Smooth muscle cell of the brain vasculature (primary cell): ENCODE data around the gene C2CD4A.

Experiments
- DNase-seq: peaks from one replicate; pipeline ENCODE4 v3.0.0-alpha.2; 2012; ENCODE audit warnings: low read depth, low spot score

The C2CD4A gene

DNA sequence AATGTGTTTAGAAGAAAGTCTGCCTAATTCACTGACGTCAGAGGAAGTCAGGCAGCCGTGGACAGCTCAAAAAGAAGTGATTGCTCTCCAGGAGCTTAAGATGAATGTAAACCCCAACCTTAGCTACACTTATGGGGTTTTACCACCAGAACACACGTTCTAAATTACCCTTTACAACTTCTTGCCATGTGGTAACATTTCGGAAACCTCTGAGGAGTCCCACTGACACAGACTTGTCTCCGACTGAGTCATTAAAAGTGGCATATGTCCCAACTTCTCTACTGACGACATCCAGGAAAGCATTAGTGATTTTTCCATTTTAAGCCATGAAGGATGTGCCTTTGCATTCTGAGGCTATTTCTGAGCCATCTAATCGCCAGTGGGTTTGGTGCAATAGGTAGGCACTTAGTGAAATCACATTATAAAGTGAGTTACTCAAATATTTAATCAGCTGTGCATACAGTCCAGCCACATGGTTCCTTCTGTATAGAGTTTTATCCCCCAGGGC is 32.4 kb downstream of the C2CD4A start:
- DNase-seq = no peak

DNA sequence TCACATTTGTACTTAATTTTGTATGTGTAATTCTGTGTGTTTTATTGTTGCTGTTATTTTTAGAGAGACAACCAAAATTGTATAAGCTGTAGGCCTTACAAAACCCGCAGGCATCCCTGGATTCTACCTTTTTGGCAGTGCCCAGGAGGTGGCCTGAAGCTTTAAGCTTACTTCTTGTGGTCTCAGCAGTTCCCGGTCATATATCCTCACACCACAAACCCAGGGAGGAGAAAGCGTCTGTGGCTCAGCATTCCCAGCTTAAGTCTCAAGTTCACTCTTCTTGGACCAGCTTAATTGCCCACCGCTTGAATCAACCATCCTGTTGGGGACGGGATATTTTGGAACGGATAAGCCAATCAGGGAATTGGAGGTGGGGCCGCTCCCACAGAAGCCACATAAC is 36.7 kb downstream of the C2CD4A start:
- DNase-seq = no peak

DNA sequence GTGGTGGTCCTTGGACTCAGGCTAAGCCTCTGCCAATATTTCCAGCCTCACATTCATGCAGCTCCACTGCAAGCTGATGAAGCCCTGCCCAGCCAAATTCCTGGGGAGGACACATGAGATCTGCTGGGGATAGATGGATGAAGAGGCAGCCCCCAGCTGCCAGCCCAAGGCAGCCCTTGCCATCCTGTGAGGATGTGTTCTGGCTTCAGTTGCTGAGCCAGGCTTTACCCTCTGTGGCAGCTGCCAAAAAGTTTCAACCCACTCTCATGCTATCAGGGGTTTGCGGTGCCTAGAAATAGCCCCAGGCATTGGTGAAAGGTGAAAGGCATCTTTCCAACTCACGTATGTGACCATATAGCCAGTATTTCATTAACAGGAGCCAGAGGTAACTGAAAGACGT is 37.6 kb downstream of the C2CD4A start:
- DNase-seq = no peak

DNA sequence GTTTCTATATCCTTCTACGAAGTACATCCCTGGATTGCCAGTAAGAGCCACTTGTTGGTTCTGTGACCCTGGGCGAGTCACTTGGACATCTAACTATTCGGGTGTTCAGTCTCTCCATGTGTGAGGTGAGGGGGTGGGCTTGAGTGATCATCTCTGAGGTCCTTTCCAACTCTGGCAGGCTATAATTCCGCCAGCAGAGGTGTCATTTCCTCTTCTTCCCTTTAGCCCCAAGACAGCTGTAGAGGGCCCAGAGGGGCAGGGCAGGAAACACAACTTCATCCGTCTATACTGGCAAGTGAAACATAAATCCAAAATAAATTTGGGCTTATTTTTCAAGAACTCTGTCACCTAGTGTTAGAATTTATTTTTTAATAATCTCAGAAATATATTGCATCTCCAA is 38.1 kb downstream of the C2CD4A start:
- DNase-seq = no peak

DNA sequence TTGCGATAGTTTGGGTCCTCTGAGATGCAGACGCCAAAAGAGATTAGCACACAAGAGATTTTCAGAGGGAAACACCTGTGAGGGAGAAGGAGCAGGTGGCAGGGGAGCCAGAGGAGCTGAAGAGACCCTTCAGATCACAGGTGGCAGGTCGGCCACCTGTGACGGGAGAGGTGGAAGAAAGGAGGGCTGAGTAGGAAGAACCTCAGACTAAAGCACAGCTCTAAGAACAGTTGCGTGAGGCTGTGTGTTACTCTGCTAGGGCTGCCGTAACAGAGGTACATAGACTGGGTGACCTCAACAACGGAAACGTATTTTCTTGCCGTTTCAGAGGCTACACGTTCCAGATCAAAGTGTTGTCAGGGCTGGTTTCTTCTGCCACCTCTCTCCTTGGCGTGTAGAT is 38.5 kb downstream of the C2CD4A start:
- DNase-seq = no peak

DNA sequence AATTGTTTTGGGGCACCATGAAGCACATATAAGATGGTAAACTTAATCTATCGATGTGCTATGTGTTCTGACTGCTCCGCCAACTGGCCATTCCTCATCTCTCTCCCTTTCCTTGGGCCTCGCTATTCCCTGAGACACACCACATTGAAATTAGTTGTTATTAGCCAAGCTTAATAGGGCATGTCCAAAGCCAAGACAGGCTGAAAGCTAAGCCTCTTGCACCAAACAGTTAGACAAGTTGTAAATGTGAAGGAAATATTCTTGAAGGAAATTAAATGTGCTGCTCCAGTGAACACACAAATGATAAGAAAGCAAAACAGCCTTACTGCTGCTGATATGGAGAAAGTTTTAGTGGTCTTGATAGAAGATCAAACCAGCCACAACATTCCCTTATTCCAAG is 39.3 kb downstream of the C2CD4A start:
- DNase-seq = no peak

DNA sequence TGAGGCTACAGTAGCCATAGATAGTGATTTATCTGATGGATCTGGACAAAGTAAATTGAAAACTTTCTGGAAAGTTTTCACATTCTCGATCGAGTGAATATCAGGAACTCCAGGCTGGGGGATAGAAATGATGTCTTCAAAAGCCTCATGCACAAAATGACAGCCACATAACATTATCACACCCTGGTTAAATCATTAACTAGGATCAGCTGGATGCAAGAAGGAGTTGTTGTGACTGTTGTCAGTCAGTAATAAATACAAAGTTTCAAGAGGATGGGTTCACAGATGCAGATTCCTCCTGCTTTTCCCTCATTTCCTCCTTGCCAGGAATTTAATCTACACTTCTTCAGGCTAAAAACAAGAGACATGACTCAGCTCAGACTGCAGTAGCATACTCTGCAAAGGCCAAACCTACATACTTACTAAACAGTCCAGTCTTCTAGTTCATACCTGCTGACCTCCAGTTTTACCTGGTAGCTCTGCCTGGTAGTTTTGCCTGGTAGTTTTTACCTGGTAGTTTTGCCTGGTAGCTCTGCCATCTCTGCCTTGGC is 40.9 kb downstream of the C2CD4A start:
- no peak for DNase-seq

DNA sequence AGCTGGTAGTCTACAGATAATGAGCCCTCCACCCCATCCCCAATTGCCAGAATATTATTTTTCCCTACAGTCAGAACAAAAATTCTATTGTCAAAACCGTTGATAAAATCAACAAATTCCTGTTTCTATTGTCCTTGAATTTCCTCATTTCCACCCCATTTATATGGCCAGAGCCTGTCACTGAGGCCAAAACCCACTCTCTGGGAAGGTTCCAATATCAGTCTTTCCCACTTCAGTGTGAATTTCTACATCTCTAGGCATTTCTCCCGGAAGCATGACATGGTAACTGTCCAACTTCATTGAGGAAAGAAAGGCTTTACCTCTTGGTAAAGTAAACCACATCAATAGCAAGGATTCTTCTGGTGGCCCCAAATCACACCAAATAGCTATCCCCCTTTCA is 41.6 kb downstream of the C2CD4A start:
- DNase-seq = no peak

DNA sequence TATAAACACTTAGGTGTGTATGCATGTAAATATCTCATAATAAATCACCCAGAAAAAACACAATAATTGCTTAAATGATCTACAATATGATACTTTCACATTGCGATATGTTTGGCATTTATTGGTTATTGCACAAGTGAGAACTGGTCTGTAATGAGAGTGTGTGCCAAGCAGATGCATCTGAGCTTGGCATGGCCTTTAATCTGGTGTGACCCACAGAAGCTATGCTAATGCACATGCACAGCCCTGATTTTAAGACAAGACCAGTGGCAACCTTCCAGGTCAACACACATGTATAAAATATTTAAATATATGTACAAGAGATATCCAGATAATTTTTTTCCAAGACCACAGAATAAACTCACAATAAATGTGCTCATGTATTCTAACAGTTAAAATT is 42.7 kb downstream of the C2CD4A start:
- no peak for DNase-seq

DNA sequence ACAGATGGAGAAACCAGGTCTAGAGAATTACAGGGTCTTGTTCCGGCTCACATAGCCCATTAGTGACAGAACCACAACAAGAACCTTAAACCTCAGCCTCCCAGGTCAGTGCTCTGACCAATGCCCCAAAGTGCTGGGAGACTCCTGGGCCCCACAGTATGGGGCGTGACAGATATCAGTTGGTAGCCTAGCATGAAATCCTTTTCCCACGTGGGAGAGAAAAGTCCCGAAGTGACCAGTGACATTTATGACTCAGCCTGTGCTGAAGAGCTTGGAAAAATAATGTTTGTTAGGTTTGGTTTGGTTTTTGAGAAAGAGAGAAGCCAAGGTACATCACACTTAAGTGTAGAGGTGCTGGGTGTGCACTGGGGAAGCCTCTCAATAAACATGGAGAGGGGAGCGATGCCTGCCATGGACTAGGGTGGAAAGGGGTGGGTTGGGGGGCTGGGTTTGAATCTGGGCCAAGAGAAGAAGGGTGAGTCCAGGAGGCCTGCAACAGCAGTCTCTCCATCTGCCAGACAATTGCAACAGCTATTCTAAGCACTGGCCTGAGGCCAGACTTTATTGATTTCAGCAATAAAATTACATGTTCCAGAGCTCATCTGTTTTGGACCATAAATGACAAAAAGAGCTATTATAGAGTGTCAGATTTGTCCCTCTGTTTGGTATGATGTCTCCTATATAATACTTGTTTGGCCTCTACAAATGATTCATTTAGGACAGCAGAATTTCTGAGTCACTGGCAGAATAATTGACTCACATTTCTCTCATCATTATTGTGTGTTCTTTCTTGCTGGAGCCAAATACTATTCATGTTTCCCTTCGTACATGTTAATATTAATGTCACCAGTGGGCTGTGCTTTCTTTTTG is 43.4 kb downstream of the C2CD4A start:
- DNase-seq = no peak

DNA sequence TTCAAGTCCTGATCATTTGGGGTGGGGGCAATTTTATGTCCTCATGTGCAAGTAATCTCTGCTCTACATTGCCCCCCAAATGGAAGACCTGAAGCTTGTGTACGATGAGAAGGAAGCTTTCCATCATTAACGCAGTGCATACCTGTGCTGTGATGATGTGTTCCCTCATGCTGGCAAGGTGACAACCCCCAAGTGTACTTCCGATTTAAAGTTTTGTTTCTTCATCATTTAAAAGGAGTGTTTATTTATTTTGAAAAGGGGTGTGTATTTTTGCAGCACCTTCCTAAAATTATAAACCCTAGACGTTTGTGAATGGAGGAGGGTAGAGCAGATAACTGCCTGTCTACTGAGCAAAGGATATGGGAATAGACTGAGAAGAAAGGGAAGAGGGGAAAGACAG is 45.3 kb downstream of the C2CD4A start:
- DNase-seq = no peak

DNA sequence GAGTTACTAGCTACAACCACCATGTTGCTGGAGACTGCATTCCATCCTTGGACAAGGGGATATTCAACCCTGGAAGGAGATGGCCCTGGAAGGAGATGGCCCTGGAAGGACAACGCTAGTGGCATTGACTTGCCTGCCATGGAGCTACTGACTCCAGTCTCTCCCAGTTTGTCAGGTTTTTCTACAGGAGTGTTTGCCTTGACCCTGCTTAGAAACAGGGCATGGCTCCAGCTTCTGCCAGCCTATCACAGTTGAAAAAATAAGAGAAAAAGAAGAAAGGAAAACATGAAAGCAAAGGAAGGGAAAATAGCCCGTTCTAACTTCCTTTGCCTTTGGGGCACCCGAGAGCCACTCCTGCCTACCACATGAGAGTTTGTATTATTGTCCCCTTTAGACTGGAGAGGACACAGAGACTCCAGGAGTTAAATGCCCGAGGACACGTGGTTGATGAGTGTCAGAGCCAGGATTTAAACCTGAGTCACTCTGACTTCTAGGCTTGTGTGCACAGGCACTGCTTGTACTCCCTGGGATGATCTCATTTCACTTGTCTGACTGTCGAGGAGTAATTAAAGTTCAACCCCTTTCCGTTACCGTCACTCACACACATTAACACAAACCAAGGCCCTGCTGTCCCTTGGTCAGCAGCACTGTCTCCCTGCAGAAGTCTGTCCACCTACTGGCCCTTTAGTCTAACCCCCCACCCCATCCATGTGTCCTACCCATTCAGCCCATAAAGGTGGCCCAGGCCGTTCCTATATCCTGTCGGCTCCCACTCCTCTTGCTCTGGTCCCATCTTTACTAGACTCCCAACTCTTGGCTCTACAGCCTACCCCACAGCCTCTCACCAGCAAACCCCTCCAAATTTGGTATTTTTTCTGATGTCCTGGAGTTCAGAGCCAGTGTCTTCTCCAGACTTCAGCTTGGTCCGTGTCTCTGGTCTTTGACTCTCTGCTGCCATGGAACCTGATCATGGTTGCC is 46.1 kb downstream of the C2CD4A start:
- no peak for DNase-seq

DNA sequence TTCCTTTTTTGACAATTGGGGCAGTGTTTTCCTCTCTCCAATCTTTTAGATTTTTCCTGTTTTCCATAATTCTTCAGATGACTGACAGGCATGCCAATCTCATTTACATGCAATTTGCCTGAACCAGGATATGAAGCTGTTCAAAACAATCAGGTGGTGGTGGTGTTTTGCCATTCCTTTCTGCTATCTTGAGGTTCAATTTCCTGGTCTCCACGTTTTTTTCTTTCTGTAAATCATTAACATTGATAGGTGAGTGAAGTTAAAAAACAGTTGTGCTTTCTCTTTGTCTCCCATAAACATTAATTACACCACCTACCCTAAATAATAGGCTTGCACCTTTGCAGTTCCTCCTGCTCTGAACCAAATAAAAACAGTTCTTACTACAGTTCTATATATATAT is 49.1 kb downstream of the C2CD4A start:
- no peak for DNase-seq

DNA sequence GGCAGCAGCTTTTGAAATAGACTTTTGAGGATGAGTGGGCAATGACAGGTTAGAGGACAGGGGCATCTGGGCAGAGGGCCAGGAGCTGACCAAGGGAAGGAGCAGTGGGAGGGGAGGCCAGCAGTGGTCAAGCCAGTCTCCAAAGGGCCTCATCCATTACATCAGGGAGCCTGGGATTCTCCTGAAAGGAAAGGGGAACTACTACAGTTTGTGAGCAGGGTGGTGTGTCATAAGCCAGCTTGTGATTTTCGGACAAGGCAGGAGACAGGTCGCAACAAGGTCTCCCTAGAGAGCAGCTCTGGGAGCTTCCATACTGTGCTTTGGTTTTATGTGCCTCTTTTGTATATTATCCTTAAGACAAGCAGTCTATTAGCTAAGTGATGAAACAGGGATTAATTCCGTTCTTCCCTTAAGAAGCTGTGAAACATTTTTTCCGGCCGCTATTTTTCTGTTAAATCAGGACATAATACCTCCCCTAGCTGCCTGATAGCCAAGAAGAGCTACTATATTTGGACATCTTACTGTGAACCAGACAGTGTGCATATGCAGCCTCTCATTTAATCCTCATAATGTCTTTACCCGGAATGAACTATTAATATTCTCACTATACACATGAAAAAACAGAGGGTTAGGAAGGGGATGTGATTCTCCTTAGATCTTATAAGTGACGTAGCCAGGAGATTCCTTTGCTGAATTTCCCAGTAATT is 51.9 kb downstream of the C2CD4A start:
- DNase-seq = no peak

DNA sequence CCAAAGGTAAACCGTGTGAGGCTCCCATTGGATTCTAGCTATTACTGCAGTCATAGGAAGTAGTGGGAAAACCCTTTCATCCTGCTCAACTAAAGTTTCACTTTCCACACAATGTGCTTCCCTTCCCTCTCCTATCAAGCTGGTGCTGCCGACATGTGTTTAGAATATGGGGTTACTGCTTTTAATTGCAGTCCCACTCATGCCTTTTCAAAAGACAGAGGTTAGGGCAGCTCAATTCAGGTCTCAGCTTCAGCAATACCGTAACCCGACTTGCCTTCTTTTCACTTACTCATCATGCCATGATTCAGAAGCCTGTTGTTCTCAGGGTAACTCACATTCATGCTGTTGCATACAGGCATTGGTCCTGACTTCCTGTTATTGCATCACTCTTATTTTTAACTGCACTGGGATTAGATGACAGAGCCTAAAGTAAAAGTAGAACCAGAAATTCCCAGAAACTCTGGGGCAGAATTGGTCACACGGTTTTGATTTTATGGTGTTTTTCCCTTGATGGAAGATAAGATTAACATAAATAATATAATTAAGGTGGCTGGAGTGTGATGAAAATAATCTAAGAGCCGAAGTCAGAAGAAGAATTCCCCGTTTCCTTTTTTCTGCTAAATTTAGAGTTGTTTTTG is 52.6 kb downstream of the C2CD4A start:
- DNase-seq = peak; percentile 35

DNA sequence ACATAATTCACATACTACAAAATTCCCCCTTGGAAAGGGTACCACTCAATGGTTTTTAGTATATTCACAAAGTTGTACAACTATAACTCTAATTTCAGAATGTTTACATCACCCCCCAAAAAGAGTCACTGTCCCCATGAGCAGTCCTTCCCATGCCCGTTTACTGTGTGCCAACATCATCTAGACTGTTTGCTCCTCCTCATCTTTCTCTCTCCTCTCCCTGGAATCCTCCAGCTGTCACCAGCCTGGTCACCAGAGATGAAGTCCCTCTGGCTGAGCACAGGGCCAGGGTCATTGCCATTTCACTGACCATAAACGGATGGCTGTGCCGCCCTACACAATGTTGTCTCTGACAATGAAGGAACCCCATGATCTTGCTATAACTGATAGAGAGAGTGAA is 53.1 kb downstream of the C2CD4A start:
- DNase-seq = no peak
